Transverse colon (tissue), 4 donors: ENCODE data around the gene MRO. TPM values are rescaled to one million over a fixed set of nuclear protein-coding genes. Genes with fewer than 3 reads are reported as not detected.
A peak's percentile ranks its signal among the peaks of the same experiment; 100 is the strongest.

Source experiments
- DNase-seq: peaks from one replicate; pipeline ENCODE4 v3.0.0-alpha.2; 2019
- H3K27ac ChIP-seq, 4 donors: fragments of 200-600 bp; sonication (generic); 2 replicates each; pipeline ENCODE4 v1.5.1; 2016 to 2018; ENCODE audit warnings: inconsistent platforms in 4 of 4
- H3K27me3 ChIP-seq: fragments of 200-600 bp; sonication (generic); 2 replicates; pipeline ENCODE4 v1.5.1; 2017; ENCODE audit warnings: inconsistent platforms
- H3K36me3 ChIP-seq, 4 donors: fragments of 200-600 bp; sonication (generic); 2 replicates each; pipeline ENCODE4 v1.5.1; 2017 to 2019; ENCODE audit warnings: inconsistent platforms in 4 of 4
- H3K4me1 ChIP-seq, 4 donors: fragments of 200-600 bp; sonication (generic); 2 replicates each; pipeline ENCODE4 v1.5.1; 2017 to 2020; ENCODE audit warnings: inconsistent platforms in 4 of 4
- H3K4me3 ChIP-seq, 4 donors: fragments of 200-600 bp; sonication (generic); 1 replicate in 1 of 4; 2 replicates in 3 of 4; pipeline versions ENCODE4 v1.5.1 to v1.6.1; 2017 to 2019; ENCODE audit warnings: inconsistent platforms in 4 of 4
- H3K9me3 ChIP-seq, 2 donors: fragments of 200-600 bp; sonication (generic); 2 replicates each; pipeline ENCODE4 v1.5.1; 2017 to 2019; ENCODE audit warnings: inconsistent platforms in 2 of 2
- CTCF ChIP-seq, 5 experiments: fragments of 200-600 bp in 3 of 5; fragments of 450-650 bp in 2 of 5; sonication (generic) in 3 of 5; IDR thresholded peaks; 1 replicate in 2 of 5; 2 replicates in 3 of 5; pipeline ENCODE4 v1.5.1; 2016 to 2017; ENCODE audit warnings: antibody characterized with exemption in 5 of 5, inconsistent platforms in 3 of 5, mild to moderate bottlenecking in 2 of 5, moderate library complexity in 1 of 5
- EP300 ChIP-seq: sonication (generic); formaldehyde crosslinking; IDR thresholded peaks from one replicate; pipeline ENCODE4 v1.6.1; 2017; ENCODE audit warnings: antibody characterized with exemption, low read depth
- POLR2A ChIP-seq: fragments of 450-650 bp; IDR thresholded peaks from one replicate; pipeline ENCODE4 v1.6.1; 2016; ENCODE audit warnings: antibody characterized with exemption, mild to moderate bottlenecking, moderate library complexity
- POLR2AphosphoS5 ChIP-seq, 3 donors: sonication (generic); formaldehyde crosslinking; IDR thresholded peaks; one replicate each; pipeline ENCODE4 v1.6.1; 2016; ENCODE audit warnings: antibody characterized with exemption in 3 of 3
- WGBS, 2 donors: methylation state at CpG; one replicate each; pipeline ENCODE4 v1.1.5; 2018; ENCODE audit warnings: low coverage in 1 of 2; 5-methylcytosine and 5-hydroxymethylcytosine counted together
- in situ Hi-C, 4 donors: fragments of 200-750 bp; cut with MboI; loops; one replicate each; pipeline versions ENCODE4 v1.15.0 to v1.15.1; 2017; ENCODE audit warnings: low sequenced_read_pairs in 3 of 4, low pct_ligation_motif_present in 1 of 4, low pct_unique_long_range_greater_than_20kb in 1 of 4
- intact Hi-C: fragments of 100-400 bp; cut with DNase I; formaldehyde crosslinking; loops from one replicate; pipeline ENCODE4 v1.15.1; 2023; ENCODE audit warnings: low total_unique reads
- total RNA-seq, 4 donors: library from RNA; depleted of rRNA; stranded (reverse); fragments of >200 nt; gene quantifications; one replicate each; pipeline ENCODE4 v1.1.0, GENCODE V29; 2016

The MRO gene
- total RNA-seq, 4 donors from 2014 or later, result 0.16 to 0.27 TPM; not detected in 2

GRCh38 chr18:50797142-50797541, 22.7 kb downstream of the MRO start:
- WGBS, 2 donors, result 48 to 90% methylated on average over 1 to 7 of the region's 7 CpGs
- no peak overlapping the region for H3K4me3 ChIP-seq
- no peak overlapping the region for H3K27ac ChIP-seq
- TF ChIP-seq POLR2A, result no peak
- no peak for TF ChIP-seq CTCF (IDR thresholded peaks at IDR 0.05)
- no peak for TF ChIP-seq POLR2AphosphoS5 (IDR thresholded peaks at IDR 0.05)
- no peak for TF ChIP-seq EP300
- no peaks in the 10 kb centered on the region for H3K9me3 ChIP-seq
- no peaks in the 10 kb centered on the region for H3K4me1 ChIP-seq
- H3K36me3 ChIP-seq, result no peaks in the 10 kb centered on the region
- H3K27me3 ChIP-seq, result no peaks in the 10 kb centered on the region
- intact Hi-C loops, result no loop called here
- DNase-seq, result no peak
- in situ Hi-C loops, result loop anchor here in 2 of 4 donors (25.0 kb wide), 1 partner anchor 285 kb away; no protein-coding TSS in a partner anchor

GRCh38 chr18:50796495-50796894, 23.3 kb downstream of the MRO start:
- no peaks in the 10 kb centered on the region for H3K36me3 ChIP-seq
- intact Hi-C loops (no loop called here), in situ Hi-C loops (loop anchor here in 2 of 4 donors (25.0 kb wide), 1 partner anchor 284 kb away; no protein-coding TSS in a partner anchor)
- TF ChIP-seq CTCF (IDR thresholded peaks at IDR 0.05) (no peak), POLR2AphosphoS5 (IDR thresholded peaks at IDR 0.05) (no peak), EP300 (no peak), POLR2A (no peak)
- H3K27me3 ChIP-seq, result no peaks in the 10 kb centered on the region
- H3K4me1 ChIP-seq, result peaks cover 0 to 6% (median 2%) of the 10 kb centered on the region in 4 donors
- DNase-seq, result no peak
- no peak overlapping the region for H3K27ac ChIP-seq
- no peaks in the 10 kb centered on the region for H3K9me3 ChIP-seq
- no peak overlapping the region for H3K4me3 ChIP-seq
- WGBS, 2 donors, result 46 to 60% methylated on average over 2 of the region's 2 CpGs

GRCh38 chr18:50793641-50794565, 25.9 kb downstream of the MRO start:
- H3K4me3 ChIP-seq, result no peak overlapping the region
- intact Hi-C loops (no loop called here), in situ Hi-C loops (loop anchor here in 2 of 4 donors (25.0 kb wide), 1 partner anchor 282 kb away; no protein-coding TSS in a partner anchor)
- TF ChIP-seq POLR2AphosphoS5 (IDR thresholded peaks at IDR 0.05) (no peak), EP300 (no peak), CTCF (IDR thresholded peaks at IDR 0.05) (no peak), POLR2A (no peak)
- no peaks in the 10 kb centered on the region for H3K36me3 ChIP-seq
- H3K27me3 ChIP-seq, result no peaks in the 10 kb centered on the region
- no peak for DNase-seq
- 84 to 92% methylated on average over 6 to 10 of the region's 10 CpGs for WGBS, 2 donors
- H3K4me1 ChIP-seq, result peaks cover 0 to 11% (median 3%) of the 10 kb centered on the region in 4 donors
- no peak overlapping the region for H3K27ac ChIP-seq
- H3K9me3 ChIP-seq, result no peaks in the 10 kb centered on the region

- DNase-seq, result no peak
- no peaks in the 10 kb centered on the region for H3K9me3 ChIP-seq
- H3K27me3 ChIP-seq, result no peaks in the 10 kb centered on the region
- in situ Hi-C loops, result loop anchor here in 2 of 4 donors (25.0 kb wide), 1 partner anchor 281 kb away; no protein-coding TSS in a partner anchor
- H3K27ac ChIP-seq, result peak overlapping the region in 1 of 4 donors; percentile 39
- H3K36me3 ChIP-seq, result no peaks in the 10 kb centered on the region
- intact Hi-C loops, result no loop called here
- TF ChIP-seq EP300 (no peak), POLR2A (no peak), POLR2AphosphoS5 (IDR thresholded peaks at IDR 0.05) (no peak), CTCF (IDR thresholded peaks at IDR 0.05) (no peak)
- 94 to 98% methylated on average over 5 of the region's 5 CpGs for WGBS, 2 donors
- no peak overlapping the region for H3K4me3 ChIP-seq
- peaks cover 0 to 11% (median 3%) of the 10 kb centered on the region in 4 donors for H3K4me1 ChIP-seq
These were observed 26.9 kb downstream of the MRO start for GRCh38 chr18:50792885-50793284.
